Cardiac fibroblast (primary cell): ENCODE data around the gene DIS3.
A peak's percentile ranks its signal among the peaks of the same experiment; 100 is the strongest.

Source experiments
- DNase-seq, 2 donors: peaks; one replicate each; pipeline versions ENCODE4 v3.0.0 to v3.0.0-alpha.2; 2010; ENCODE audit warnings: low read depth in 2 of 2
- H3K4me3 ChIP-seq, 2 donors: replicated peaks in 1 of 2; 1 replicate in 1 of 2; 2 replicates in 1 of 2; pipeline ENCODE4 v1.5.1; 2011; ENCODE audit warnings: low read depth in 2 of 2, low read length in 2 of 2, mild to moderate bottlenecking in 2 of 2, moderate library complexity in 1 of 2
- CTCF ChIP-seq: IDR thresholded peaks from one replicate; pipeline ENCODE4 v1.5.1; 2011; ENCODE audit warnings: low read depth, mild to moderate bottlenecking, low read length, inconsistent platforms

Gene DIS3

GRCh38 chr13:72774019-72774418, 7.7 kb downstream of the DIS3 start:
- no peak overlapping the region for H3K4me3 ChIP-seq
- peak; percentile 35 to 59 for DNase-seq
- no peak for TF ChIP-seq CTCF

GRCh38 chr13:72763411-72763810, 18.3 kb downstream of the DIS3 start:
- H3K4me3 ChIP-seq = no peak overlapping the region
- DNase-seq = peak; percentile 9 to 56
- TF ChIP-seq CTCF = no peak

DNA sequence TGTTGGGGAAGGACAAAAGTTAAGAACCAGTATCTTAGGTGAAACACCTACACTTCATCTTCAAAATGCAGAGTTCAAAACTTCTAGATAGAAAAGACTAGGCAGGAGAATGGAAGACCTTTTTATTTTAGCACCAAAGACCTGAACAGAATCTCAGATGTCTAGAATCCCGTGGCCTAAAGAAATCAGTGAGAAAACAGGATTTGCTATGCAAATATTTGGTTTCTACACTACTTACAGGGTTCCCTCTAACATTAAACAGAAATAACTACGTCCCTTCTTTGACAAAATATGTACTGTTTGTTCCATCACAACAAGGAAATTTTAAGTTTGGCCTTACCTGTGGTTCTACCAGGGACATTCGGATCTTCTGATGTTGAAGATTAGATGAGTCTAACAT, 21.5 kb downstream of the DIS3 start:
- no peak for TF ChIP-seq CTCF
- DNase-seq = no peak
- H3K4me3 ChIP-seq = no peak overlapping the region

DNA sequence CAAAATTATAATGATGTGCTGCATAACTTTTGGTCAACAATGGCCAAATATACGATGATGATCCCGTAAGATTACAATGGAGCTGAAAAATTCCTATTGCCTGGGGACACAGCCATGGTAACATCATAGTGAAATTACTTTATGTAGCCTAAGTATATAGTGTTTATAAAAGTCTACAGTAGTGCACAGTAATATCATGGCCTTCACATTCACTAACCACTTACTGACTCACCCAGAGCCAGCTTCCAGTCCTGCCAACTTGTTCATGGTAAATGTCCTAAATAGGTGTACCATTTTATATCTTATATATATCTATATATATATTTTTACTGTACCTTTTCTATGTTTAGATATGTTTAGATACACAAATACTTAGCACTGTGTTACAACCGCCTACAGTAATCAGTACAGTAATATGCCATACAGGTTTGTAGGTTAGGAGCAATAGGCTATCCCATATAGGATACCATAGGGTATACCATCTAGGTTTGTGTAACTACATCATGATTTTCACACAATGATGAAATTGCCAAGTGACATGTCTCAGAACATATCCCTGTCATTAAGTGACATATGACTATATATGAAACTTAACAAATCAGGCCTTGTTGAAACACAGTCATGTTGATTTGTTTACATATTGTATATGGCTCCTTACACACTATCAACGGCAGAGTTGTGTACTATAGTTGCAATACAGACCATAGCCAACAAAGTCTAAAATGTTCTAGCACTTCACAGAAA, 23.7 kb downstream of the DIS3 start:
- DNase-seq = no peak
- no peak for TF ChIP-seq CTCF
- H3K4me3 ChIP-seq = no peak overlapping the region

DNA sequence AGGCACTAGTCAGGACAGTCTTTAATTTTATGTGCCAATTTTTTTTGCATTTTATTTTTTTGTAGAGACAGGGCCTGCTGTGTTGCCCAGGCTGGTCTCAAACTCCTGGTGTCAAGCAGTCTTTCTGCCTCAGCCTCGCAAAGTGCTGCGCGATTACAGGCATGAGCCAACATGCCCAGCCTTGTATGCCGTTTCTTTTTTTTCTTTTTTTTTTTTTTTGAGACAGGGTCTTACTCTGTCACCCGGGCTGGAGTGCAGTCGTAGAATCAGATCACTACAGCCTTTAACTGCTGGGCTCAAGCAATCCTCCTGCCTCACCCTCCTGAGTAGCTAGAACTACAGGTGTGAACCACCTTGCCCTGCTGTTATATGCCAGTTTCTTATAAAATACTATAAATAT, 27.6 kb downstream of the DIS3 start:
- no peak overlapping the region for H3K4me3 ChIP-seq
- DNase-seq = no peak
- no peak for TF ChIP-seq CTCF

- DNase-seq = no peak
- TF ChIP-seq CTCF = no peak
- no peak overlapping the region for H3K4me3 ChIP-seq
Observed at GRCh38 chr13:72751220-72751619, 30.5 kb downstream of the DIS3 start.

DNA sequence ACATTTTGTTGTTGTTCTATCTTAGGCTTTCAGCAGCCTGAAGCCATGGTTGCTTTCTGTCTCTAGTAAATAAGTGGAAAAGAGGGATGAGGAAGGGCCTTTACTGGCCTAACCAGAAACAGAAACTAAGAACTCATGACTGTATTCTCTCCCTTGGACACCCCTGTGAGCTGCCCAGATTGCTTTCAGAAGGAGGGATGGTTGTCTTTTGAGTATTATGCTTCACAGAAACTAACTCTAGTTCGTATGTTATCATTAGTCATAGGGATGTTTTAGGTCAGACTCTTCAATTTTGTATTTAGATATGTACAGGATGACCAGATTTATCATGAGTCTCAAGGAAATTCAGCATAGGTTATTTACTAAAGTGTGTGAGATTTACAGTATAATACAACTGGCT, 36.4 kb downstream of the DIS3 start:
- DNase-seq = no peak
- TF ChIP-seq CTCF = no peak

More for the DNA sequence above, 36.4 kb downstream of the DIS3 start:
- H3K4me3 ChIP-seq = no peak overlapping the region
